ENCODE data around the gene MBD3. TPM values are rescaled to one million over a fixed set of nuclear protein-coding genes. Genes with fewer than 3 reads are reported as not detected.

MBD3 gene, protein sequence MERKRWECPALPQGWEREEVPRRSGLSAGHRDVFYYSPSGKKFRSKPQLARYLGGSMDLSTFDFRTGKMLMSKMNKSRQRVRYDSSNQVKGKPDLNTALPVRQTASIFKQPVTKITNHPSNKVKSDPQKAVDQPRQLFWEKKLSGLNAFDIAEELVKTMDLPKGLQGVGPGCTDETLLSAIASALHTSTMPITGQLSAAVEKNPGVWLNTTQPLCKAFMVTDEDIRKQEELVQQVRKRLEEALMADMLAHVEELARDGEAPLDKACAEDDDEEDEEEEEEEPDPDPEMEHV
- 122 and 131 TPM in 2 replicates for total RNA-seq (2014; rRNA removed; shearing (Covaris generic))

GRCh38 chr19:1592755-1593500, at the start of gene MBD3:
Gene MBD3 (minus strand): TSS chr19:1592865. CDS start chr19:1592631, 234 bp downstream.

GRCh38 chr19:1605236-1606137, 12.8 kb upstream of the MBD3 start, which contains the start of gene UQCR11:
Gene UQCR11 (minus strand): TSS chr19:1605462. CDS start chr19:1605409, 53 bp downstream.

DNA sequence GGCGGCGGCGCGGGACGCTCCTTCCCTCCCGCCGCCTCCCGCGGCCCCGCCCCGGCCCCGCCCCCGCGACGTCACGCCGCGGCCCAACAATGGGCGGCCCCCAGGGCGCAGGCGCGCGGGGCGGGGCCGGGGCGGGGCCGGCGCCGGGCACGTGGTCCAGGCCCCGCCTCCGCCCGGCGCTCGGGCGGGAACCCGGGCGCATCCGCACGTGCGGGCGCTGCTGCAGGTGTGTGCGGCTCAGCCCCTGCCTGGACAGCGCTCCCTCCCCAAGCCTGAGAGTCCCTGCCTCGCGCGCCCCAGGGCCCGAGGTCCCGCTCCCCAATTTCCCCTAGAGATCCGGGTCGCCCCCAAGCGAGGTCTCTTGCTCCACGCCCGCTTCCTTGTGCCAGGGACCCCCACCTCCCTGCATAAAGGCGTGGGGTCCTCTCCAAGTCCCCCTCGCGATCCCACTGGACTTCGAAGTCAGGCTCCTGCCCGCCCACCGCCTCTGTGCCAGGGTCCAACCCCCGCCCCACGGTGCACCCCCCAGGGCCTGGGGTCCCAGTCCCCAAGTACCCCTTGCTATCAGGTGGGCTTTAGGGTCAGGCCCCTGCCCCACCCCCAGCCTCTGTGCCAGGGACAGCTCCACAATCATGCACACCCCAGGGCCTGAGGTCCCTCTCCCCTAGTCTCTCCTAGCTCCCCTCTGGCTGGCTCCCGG, 24.2 kb downstream of the MBD3 start, which contains the start of gene MEX3D:
MEX3D (minus strand) TSS at position 6 of the 700 bp plus-strand sequence. CDS start 267 bp downstream, outside the sequence.

Small RNAs within 50 kb of the gene (small RNA-seq; reads per million reads assigned to genes)
- gene AC005943.2 (not detected), gene RN7SL477P (not detected), gene RNU6-1223P (not detected)

Other genes with a start within 250 kb of the MBD3 start
- gene NDUFS7, start 209.0 kb downstream of the MBD3 start, total RNA-seq (2014; rRNA removed; shearing (Covaris generic)), result 80.9 and 92.5 TPM in 2 replicates
- 47.7 and 51.0 TPM in 2 replicates for gene GAMT, start 191.3 kb downstream of the MBD3 start, total RNA-seq (2014; rRNA removed; shearing (Covaris generic))
- gene DAZAP1, start 185.3 kb downstream of the MBD3 start, total RNA-seq (2014; rRNA removed; shearing (Covaris generic)), result 154 and 161 TPM in 2 replicates
- 1,695 and 1,967 TPM in 2 replicates for gene RPS15, start 154.5 kb downstream of the MBD3 start, total RNA-seq (2014; rRNA removed; shearing (Covaris generic))
- 0.45 and 1.1 TPM in 2 replicates for gene APC2, start 142.7 kb downstream of the MBD3 start, total RNA-seq (2014; rRNA removed; shearing (Covaris generic))
- gene C19orf25, start 113.7 kb downstream of the MBD3 start, total RNA-seq (2014; rRNA removed; shearing (Covaris generic)), result 31.7 and 31.9 TPM in 2 replicates
- gene PCSK4, start 102.5 kb downstream of the MBD3 start, total RNA-seq (2014; rRNA removed; shearing (Covaris generic)), result 0.98 and 1.6 TPM in 2 replicates
- gene REEP6, start 101.7 kb downstream of the MBD3 start, total RNA-seq (2014; rRNA removed; shearing (Covaris generic)), result 3.8 and 4.6 TPM in 2 replicates
- 2.3 and 3.8 TPM in 2 replicates for gene ADAMTSL5, start 79.8 kb downstream of the MBD3 start, total RNA-seq (2014; rRNA removed; shearing (Covaris generic))
- gene PLK5, start 68.8 kb downstream of the MBD3 start, total RNA-seq (2014; rRNA removed; shearing (Covaris generic)), result not detected in 2 replicates
- 19.7 and 20.0 TPM in 2 replicates for gene MEX3D, start 24.5 kb downstream of the MBD3 start, total RNA-seq (2014; rRNA removed; shearing (Covaris generic))
- gene UQCR11, start 12.6 kb upstream of the MBD3 start, total RNA-seq (2014; rRNA removed; shearing (Covaris generic)), result 119 and 125 TPM in 2 replicates
- gene TCF3, start 59.8 kb upstream of the MBD3 start, total RNA-seq (2014; rRNA removed; shearing (Covaris generic)), result 52.3 and 56.0 TPM in 2 replicates
- gene ONECUT3, start 160.6 kb upstream of the MBD3 start, total RNA-seq (2014; rRNA removed; shearing (Covaris generic)), result not detected in 2 replicates
- 1.5 and 1.7 TPM in 2 replicates for gene ATP8B3, start 219.4 kb upstream of the MBD3 start, total RNA-seq (2014; rRNA removed; shearing (Covaris generic))